ENCODE measurements around the gene MCM5. TPM values are rescaled to one million over a fixed set of nuclear protein-coding genes. Genes with fewer than 3 reads are reported as not detected.
"Not testable (repeated sequence)": the region's sequence is repeated elsewhere in the genome, so short reads cannot be mapped to it uniquely, and the experiment has no call there.

The MCM5 gene
- total RNA-seq, 2 donors from 2014 or later, result 157 to 310 TPM

- H3K36me3 Mint-ChIP-seq, result peaks cover 0 to 7% of the 10 kb centered on the region in 2 donors
- no peak overlapping the region for H3K27ac Mint-ChIP-seq
- peaks cover 6 to 7% of the 10 kb centered on the region in 2 donors for H3K9me3 Mint-ChIP-seq
- ATAC-seq (no peak), DNase-seq (ENCODE audit: low spot score in 2 of 2) (no peak)
Observed at GRCh38 chr22:35463231-35463933, 63.4 kb downstream of the MCM5 start.

GRCh38 chr22:35464399-35464798 is 64.5 kb downstream of the MCM5 start:
- peaks cover 6 to 7% of the 10 kb centered on the region in 2 donors for H3K9me3 Mint-ChIP-seq
- DNase-seq (ENCODE audit: low spot score in 2 of 2) (no peak), ATAC-seq (no peak)
- H3K27ac Mint-ChIP-seq, result no peak overlapping the region
- peaks cover 0 to 9% of the 10 kb centered on the region in 2 donors for H3K36me3 Mint-ChIP-seq

- DNase-seq (ENCODE audit: low spot score in 2 of 2), result no peak
- Mint-ChIP-seq H3K9me3 (peaks cover 6 to 7% of the 10 kb centered on the region in 2 donors), H3K27ac (no peak overlapping the region), H3K36me3 (peaks cover 0 to 11% of the 10 kb centered on the region in 2 donors)
- ATAC-seq, result no peak
Observed at GRCh38 chr22:35465109-35465701, 65.3 kb downstream of the MCM5 start.

GRCh38 chr22:35467681-35468434 is 67.9 kb downstream of the MCM5 start:
- H3K27ac Mint-ChIP-seq, result no peak overlapping the region

GRCh38 chr22:35470903-35471321 is 71.0 kb downstream of the MCM5 start:
- DNase-seq (ENCODE audit: low spot score in 2 of 2) (no peak), ATAC-seq (peak in 1 of 2 donors; percentile 24)
- no peak overlapping the region for H3K27ac Mint-ChIP-seq
- H3K36me3 Mint-ChIP-seq, result peaks cover 8 to 14% of the 10 kb centered on the region in 2 donors
- H3K9me3 Mint-ChIP-seq, result no peaks in the 10 kb centered on the region

More at GRCh38 chr22:35467681-35468434, 67.9 kb downstream of the MCM5 start:
- DNase-seq (ENCODE audit: low spot score in 2 of 2) (no peak), ATAC-seq (no peak)
- H3K36me3 Mint-ChIP-seq, result peaks cover 8 to 21% of the 10 kb centered on the region in 2 donors
- peaks cover 6 to 7% of the 10 kb centered on the region in 2 donors for H3K9me3 Mint-ChIP-seq

GRCh38 chr22:35471566-35471965 is 71.6 kb downstream of the MCM5 start:
- not testable (repeated sequence) for DNase-seq (ENCODE audit: low spot score in 2 of 2); H3K27ac Mint-ChIP-seq; ATAC-seq; H3K9me3 Mint-ChIP-seq
- peaks cover 8 to 14% of the 10 kb centered on the region in 2 donors for H3K36me3 Mint-ChIP-seq

- no peak for DNase-seq (ENCODE audit: low spot score in 2 of 2)
- Mint-ChIP-seq H3K36me3 (peaks cover 8 to 14% of the 10 kb centered on the region in 2 donors), H3K27ac (no peak overlapping the region), H3K9me3 (no peaks in the 10 kb centered on the region)
- ATAC-seq, result no peak
Observed at GRCh38 chr22:35472488-35472887, 72.5 kb downstream of the MCM5 start.

- H3K36me3 Mint-ChIP-seq, result peaks cover 8 to 14% of the 10 kb centered on the region in 2 donors
- no peak for ATAC-seq
- no peak for DNase-seq (ENCODE audit: low spot score in 2 of 2)
- no peaks in the 10 kb centered on the region for H3K9me3 Mint-ChIP-seq
- H3K27ac Mint-ChIP-seq, result no peak overlapping the region
Observed at GRCh38 chr22:35473971-35474370, 74.0 kb downstream of the MCM5 start.

Other genes with a start within 250 kb of the MCM5 start
- 10 to 100 TPM; 35.4 to 36.5 TPM for gene HMGXB4, start 142.6 kb upstream of the MCM5 start, total RNA-seq
- 10 to 100 TPM; 28.5 to 56.7 TPM for gene TOM1, start 100.2 kb upstream of the MCM5 start, total RNA-seq
- gene HMOX1, start 19.0 kb upstream of the MCM5 start, total RNA-seq, result under 1 TPM; 0.14 to 0.48 TPM
- under 1 TPM; 0.08 to 0.46 TPM for gene RASD2, start 140.7 kb downstream of the MCM5 start, total RNA-seq
- gene MB, start 217.2 kb downstream of the MCM5 start, total RNA-seq, result under 1 TPM in 1 of 2 donors, not detected in 1; 0.47 TPM
- gene APOL6, start 248.3 kb downstream of the MCM5 start, total RNA-seq, result 10 to 100 TPM; 23.5 to 33.2 TPM